GM15510 (cell line): ENCODE data around the gene TP53RK.

Experiments used
- POLR2A ChIP-seq: IDR thresholded peaks from 3 replicates; pipeline ENCODE4 v1.6.1; 2011; ENCODE audit warnings: borderline replicate concordance; ENCODE audit not compliant: insufficient read length; ENCODE audit errors: extremely low read depth

Gene TP53RK

GRCh38 chr20:46699651-46700359 is 10.6 kb upstream of the TP53RK start:
- no peak for TF ChIP-seq POLR2A

- TF ChIP-seq POLR2A: no peak
Measured at GRCh38 chr20:46698788-46699187, 9.5 kb upstream of the TP53RK start.

- no peak for TF ChIP-seq POLR2A
Measured at GRCh38 chr20:46696791-46697279, 7.6 kb upstream of the TP53RK start.

- no peak for TF ChIP-seq POLR2A
Measured at GRCh38 chr20:46695892-46696291, 6.6 kb upstream of the TP53RK start.

GRCh38 chr20:46694484-46694883 is 5.2 kb upstream of the TP53RK start:
- TF ChIP-seq POLR2A: no peak

- no peak for TF ChIP-seq POLR2A
Measured at GRCh38 chr20:46691196-46691595, 2.0 kb upstream of the TP53RK start.

- TF ChIP-seq POLR2A: no peak
Measured at GRCh38 chr20:46690219-46691106, 1.2 kb upstream of the TP53RK start.

- peak; percentile 44 for TF ChIP-seq POLR2A
Measured at GRCh38 chr20:46689754-46690085, 476 bp upstream of the TP53RK start.

- TF ChIP-seq POLR2A: no peak
Measured at GRCh38 chr20:46688151-46689081, 828 bp downstream of the TP53RK start.

- no peak for TF ChIP-seq POLR2A
Measured at GRCh38 chr20:46683939-46684750, 5.1 kb downstream of the TP53RK start.

- TF ChIP-seq POLR2A: no peak
Measured at GRCh38 chr20:46683668-46683938, 5.6 kb downstream of the TP53RK start.

- TF ChIP-seq POLR2A: no peak
Measured at GRCh38 chr20:46683011-46683667, 6.1 kb downstream of the TP53RK start.

- no peak for TF ChIP-seq POLR2A
Measured at GRCh38 chr20:46682063-46682821, 7.0 kb downstream of the TP53RK start.
